Measurements from ENCODE around the gene KCNK13.

KCNK13 gene

DNA sequence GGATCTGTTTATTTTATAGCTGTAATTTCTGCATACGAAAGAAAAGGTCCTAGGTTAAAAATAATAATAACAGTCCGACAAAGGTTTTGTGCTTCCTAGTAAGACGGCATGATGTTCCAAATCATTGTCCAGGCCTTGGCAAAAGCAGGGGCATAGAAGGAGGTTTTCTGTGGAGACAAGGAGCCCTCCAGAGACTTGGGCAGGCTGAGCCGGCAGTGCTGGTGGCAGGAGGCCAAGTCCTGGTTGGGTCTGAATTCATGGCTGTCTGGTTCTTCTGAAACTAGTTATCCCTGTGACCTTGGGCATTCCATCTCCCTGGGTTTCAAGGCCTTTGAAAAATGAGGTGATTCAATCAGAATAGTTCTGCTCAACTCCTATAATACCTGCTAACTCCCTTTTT, 44.0 kb downstream of the KCNK13 start:
- TF ChIP-seq CTCF (IDR thresholded peaks at IDR 0.05; ENCODE audit: borderline replicate concordance, insufficient read depth, low read depth, low read length) = no peak
- no peak overlapping the region for H3K4me3 ChIP-seq (ENCODE audit: low read depth, low read length)

- no peak for TF ChIP-seq CTCF (IDR thresholded peaks at IDR 0.05; ENCODE audit: borderline replicate concordance, insufficient read depth, low read depth, low read length)
- H3K4me3 ChIP-seq (ENCODE audit: low read depth, low read length) = no peak overlapping the region
Observed at GRCh38 chr14:90107789-90108188, 46.0 kb downstream of the KCNK13 start.

- no peak overlapping the region for H3K4me3 ChIP-seq (ENCODE audit: low read depth, low read length)
- peak; percentile 10; the same call in 1 of the 2 replicates for TF ChIP-seq CTCF (IDR thresholded peaks at IDR 0.05; ENCODE audit: borderline replicate concordance, insufficient read depth, low read depth, low read length)
Observed at GRCh38 chr14:90109858-90110257, 48.1 kb downstream of the KCNK13 start.

- H3K4me3 ChIP-seq (ENCODE audit: low read depth, low read length) = no peak overlapping the region
- TF ChIP-seq CTCF (IDR thresholded peaks at IDR 0.05; ENCODE audit: borderline replicate concordance, insufficient read depth, low read depth, low read length) = no peak
Observed at GRCh38 chr14:90111895-90112534, 50.2 kb downstream of the KCNK13 start.

- no peak for TF ChIP-seq CTCF (IDR thresholded peaks at IDR 0.05; ENCODE audit: borderline replicate concordance, insufficient read depth, low read depth, low read length)
- no peak overlapping the region for H3K4me3 ChIP-seq (ENCODE audit: low read depth, low read length)
Observed at GRCh38 chr14:90114554-90114953, 52.8 kb downstream of the KCNK13 start.

DNA sequence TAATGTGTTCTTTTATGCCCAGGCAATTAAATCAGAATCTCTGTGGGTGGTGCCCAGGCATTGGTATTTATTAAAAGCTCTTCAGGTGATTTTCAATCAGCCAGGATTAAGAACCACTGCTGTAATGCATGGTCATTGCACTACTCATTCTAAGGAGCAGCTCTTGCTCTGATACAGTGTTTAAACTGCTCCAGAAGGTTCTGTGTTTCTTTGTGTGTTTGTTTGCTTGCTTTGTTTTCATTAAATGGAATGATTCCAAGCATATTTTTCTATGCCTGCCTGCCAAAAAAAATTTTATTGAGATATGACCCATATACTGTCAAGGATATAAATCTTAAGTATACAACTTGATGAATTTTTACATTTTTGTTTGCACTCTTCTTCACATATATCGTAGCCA, 54.0 kb downstream of the KCNK13 start:
- TF ChIP-seq CTCF (IDR thresholded peaks at IDR 0.05; ENCODE audit: borderline replicate concordance, insufficient read depth, low read depth, low read length) = no peak

GRCh38 chr14:90116444-90116843, 54.6 kb downstream of the KCNK13 start:
- no peak overlapping the region for H3K4me3 ChIP-seq (ENCODE audit: low read depth, low read length)
- TF ChIP-seq CTCF (IDR thresholded peaks at IDR 0.05; ENCODE audit: borderline replicate concordance, insufficient read depth, low read depth, low read length) = no peak

More for the DNA sequence above, 54.0 kb downstream of the KCNK13 start:
- H3K4me3 ChIP-seq (ENCODE audit: low read depth, low read length) = no peak overlapping the region
